Lung (tissue), 12 donors: Measurements from ENCODE around the gene TMEM145. TPM values are rescaled to one million over a fixed set of nuclear protein-coding genes. Genes with fewer than 3 reads are reported as not detected.

Experiments used
- ATAC-seq: fragments of 200-7000 bp; cut with Tn5 transposase; one replicate; pipeline ENCODE4 v1.9.1; 2020; ENCODE audit warnings: moderate number of reproducible peaks; ENCODE audit not compliant: insufficient read depth, low FRiP score
- DNase-seq, 3 donors: peaks; one replicate each; pipeline ENCODE4 v3.0.0-alpha.2; 2013 to 2017
- H3K27ac ChIP-seq, 2 donors: one replicate each; pipeline ENCODE4 v1.5.1; 2013; ENCODE audit warnings: mild to moderate bottlenecking in 2 of 2, moderate library complexity in 2 of 2, control low read depth in 1 of 2, inconsistent platforms in 1 of 2, low read depth in 1 of 2, low read length in 1 of 2
- H3K27me3 ChIP-seq, 3 donors: one replicate each; pipeline ENCODE4 v1.5.1; 2013; ENCODE audit warnings: low read length in 2 of 3; ENCODE audit not compliant: control insufficient read depth in 3 of 3, insufficient read depth in 3 of 3
- H3K36me3 ChIP-seq, 4 donors: one replicate each; pipeline ENCODE4 v1.5.1; 2013; ENCODE audit warnings: low read length in 4 of 4, mild to moderate bottlenecking in 1 of 4, moderate library complexity in 1 of 4; ENCODE audit not compliant: control insufficient read depth in 4 of 4, insufficient read depth in 4 of 4
- H3K4me1 ChIP-seq, 5 donors: one replicate each; pipeline ENCODE4 v1.5.1; 2013; ENCODE audit warnings: low read length in 5 of 5, mild to moderate bottlenecking in 2 of 5, moderate library complexity in 1 of 5; ENCODE audit not compliant: control insufficient read depth in 5 of 5, insufficient read depth in 5 of 5
- H3K4me3 ChIP-seq: one replicate; pipeline ENCODE4 v1.5.1; 2013; ENCODE audit warnings: mild to moderate bottlenecking, control low read depth, moderate library complexity
- H3K9ac ChIP-seq, 2 donors: one replicate each; pipeline ENCODE4 v1.5.1; 2013; ENCODE audit warnings: low read length in 2 of 2, control low read depth in 1 of 2; ENCODE audit not compliant: insufficient read depth in 1 of 2
- H3K9me3 ChIP-seq, 4 donors: one replicate each; pipeline ENCODE4 v1.5.1; 2013; ENCODE audit warnings: low read length in 3 of 4, mild to moderate bottlenecking in 1 of 4, moderate library complexity in 1 of 4; ENCODE audit not compliant: control insufficient read depth in 4 of 4, insufficient read depth in 3 of 4
- CTCF ChIP-seq: IDR thresholded peaks from 2 replicates; pipeline ENCODE4 v1.5.1; 2012; ENCODE audit warnings: mild to moderate bottlenecking; ENCODE audit errors: control extremely low read depth, extremely low read depth
- WGBS, 2 donors: extraction: QIAGEN DNeasy Blood & Tissue Kit; methylation state at CpG; one replicate each; pipeline ENCODE4 v1.1.7; 2013; 5-methylcytosine and 5-hydroxymethylcytosine counted together
- polyA plus RNA-seq, 2 donors: library from polyadenylated mRNA; stranded (reverse); fragments of 200-250 nt; gene quantifications; one replicate each; pipeline ENCODE4 v1.2.1, GENCODE V29; 2013
- total RNA-seq, 2 donors: library from RNA; depleted of rRNA in 1 of 2; stranded (reverse); fragments of >200 nt in 1 of 2; gene quantifications; one replicate each; pipeline ENCODE4 v1.2.1, GENCODE V29; 2014 to 2021
- donor health status: control.
- donor health status: control.
- donor health status: Bipolar disorder and iron deficiency.
- donor health status: healthy.
- donor health status: DM: yes; HTN: yes; CAD: no.

Gene TMEM145
- total and polyA plus RNA-seq, 4 donors: 0.12 to 0.95 (median 0.40) TPM; not detected in 1

GRCh38 chr19:42288387-42288786 is 24.7 kb upstream of the TMEM145 start:
- no peak overlapping the region for H3K9ac ChIP-seq
- H3K36me3 ChIP-seq: peaks cover 10 to 66% (median 32%) of the 10 kb centered on the region in 4 donors
- no peak overlapping the region for H3K4me3 ChIP-seq
- WGBS, 2 donors: 57 to 78% methylated on average over 4 of the region's 4 CpGs
- no peaks in the 10 kb centered on the region for H3K27me3 ChIP-seq
- H3K4me1 ChIP-seq: peaks cover 12 to 20% (median 16%) of the 10 kb centered on the region in 5 donors
- H3K27ac ChIP-seq: no peak overlapping the region
- no peaks in the 10 kb centered on the region for H3K9me3 ChIP-seq
- TF ChIP-seq CTCF: no peak
- no peak for ATAC-seq
- no peak for DNase-seq

GRCh38 chr19:42288881-42289555 is 24.1 kb upstream of the TMEM145 start:
- H3K36me3 ChIP-seq: peaks cover 12 to 72% (median 32%) of the 10 kb centered on the region in 4 donors

GRCh38 chr19:42289556-42290041 is 23.5 kb upstream of the TMEM145 start:
- ATAC-seq (no peak), DNase-seq (no peak)
- Histone ChIP-seq H3K9ac (no peak overlapping the region), H3K4me1 (peaks cover 11 to 19% (median 16%) of the 10 kb centered on the region in 5 donors), H3K4me3 (no peak overlapping the region), H3K9me3 (no peaks in the 10 kb centered on the region), H3K36me3 (peaks cover 14 to 78% (median 36%) of the 10 kb centered on the region in 4 donors), H3K27me3 (no peaks in the 10 kb centered on the region), H3K27ac (no peak overlapping the region)
- WGBS, 2 donors: 89 to 96% methylated on average over 8 of the region's 8 CpGs
- no peak for TF ChIP-seq CTCF

More at GRCh38 chr19:42288881-42289555, 24.1 kb upstream of the TMEM145 start:
- no peak overlapping the region for H3K27ac ChIP-seq
- 92 to 95% methylated on average over 22 of the region's 22 CpGs for WGBS, 2 donors
- H3K9me3 ChIP-seq: no peaks in the 10 kb centered on the region
- no peaks in the 10 kb centered on the region for H3K27me3 ChIP-seq
- DNase-seq: no peak
- peaks cover 11 to 19% (median 16%) of the 10 kb centered on the region in 5 donors for H3K4me1 ChIP-seq
- H3K4me3 ChIP-seq: no peak overlapping the region
- TF ChIP-seq CTCF: no peak
- ATAC-seq: no peak
- H3K9ac ChIP-seq: no peak overlapping the region
